ENCODE measurements around the gene AIMP2.
"Not testable (repeated sequence)": the region's sequence is repeated elsewhere in the genome, so short reads cannot be mapped to it uniquely, and the experiment has no call there.

Gene AIMP2

DNA sequence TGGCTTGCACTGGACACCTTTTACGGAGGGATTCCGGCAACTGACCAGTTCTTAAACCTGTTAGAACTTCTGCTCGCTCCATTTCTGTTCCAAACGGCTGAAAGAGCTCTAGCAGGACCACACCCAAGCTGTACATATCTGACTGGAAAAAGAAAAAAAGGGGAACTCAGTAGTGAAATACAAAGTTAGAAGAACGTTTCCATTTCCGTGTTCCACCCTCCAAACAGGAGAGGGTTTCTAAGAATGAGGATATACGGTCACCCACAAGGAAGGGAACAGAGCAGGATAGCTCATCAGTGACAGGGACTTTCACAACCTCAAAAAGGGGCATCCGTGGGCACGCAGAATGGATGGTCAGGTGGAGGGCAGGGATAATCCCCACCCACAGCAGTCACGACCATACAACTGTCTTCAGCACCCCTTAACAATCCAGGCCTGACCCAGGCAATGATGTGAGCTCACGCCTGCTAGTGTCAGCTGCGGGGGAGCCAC is 17.8 kb downstream of the AIMP2 start:
- no peak for DNase-seq

DNA sequence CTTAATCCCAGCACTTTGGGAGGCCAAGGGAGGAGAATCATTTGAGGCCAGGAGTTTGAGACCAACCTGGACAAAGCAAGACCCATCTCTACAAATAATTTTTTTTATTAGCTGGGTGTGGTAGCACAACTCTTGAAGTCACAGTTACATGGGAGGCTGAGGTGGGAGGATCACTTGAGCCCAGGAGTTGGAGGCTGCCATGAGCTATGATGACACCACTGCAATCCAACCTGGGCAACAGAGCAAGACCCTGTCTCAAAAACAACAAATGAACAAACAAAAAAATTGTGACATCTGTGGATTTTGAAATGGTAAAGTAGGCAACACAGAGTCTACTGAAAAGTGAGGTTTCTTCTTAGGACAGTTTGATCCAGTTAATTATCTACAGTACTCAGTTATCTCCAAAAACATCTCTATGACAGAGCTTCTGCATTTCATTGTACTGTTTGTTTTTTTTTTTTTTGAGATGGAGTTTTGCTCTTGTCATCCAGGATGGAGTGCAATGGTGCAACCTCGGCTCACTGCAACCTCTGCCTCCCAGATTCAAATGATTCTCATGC is 18.8 kb downstream of the AIMP2 start:
- DNase-seq: no peak

DNA sequence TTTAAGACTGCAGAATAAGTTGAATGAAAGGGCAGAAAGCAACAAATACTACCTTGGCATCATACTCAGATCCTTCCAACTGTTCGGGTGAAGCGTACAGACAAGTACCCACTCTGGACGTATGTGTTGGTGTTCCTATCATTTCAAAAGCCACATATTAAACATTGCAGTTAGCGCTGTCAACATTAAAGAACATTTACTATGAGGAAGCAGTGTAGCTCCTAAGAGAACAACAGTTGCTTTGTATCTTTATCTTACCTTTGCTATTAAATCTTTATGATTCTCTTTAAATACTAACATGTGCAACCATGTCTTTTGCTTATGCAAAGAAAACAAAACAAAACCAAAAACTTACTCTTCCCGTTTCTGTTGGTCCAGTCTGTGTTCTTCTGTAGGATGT is 19.5 kb downstream of the AIMP2 start:
- DNase-seq: no peak

DNA sequence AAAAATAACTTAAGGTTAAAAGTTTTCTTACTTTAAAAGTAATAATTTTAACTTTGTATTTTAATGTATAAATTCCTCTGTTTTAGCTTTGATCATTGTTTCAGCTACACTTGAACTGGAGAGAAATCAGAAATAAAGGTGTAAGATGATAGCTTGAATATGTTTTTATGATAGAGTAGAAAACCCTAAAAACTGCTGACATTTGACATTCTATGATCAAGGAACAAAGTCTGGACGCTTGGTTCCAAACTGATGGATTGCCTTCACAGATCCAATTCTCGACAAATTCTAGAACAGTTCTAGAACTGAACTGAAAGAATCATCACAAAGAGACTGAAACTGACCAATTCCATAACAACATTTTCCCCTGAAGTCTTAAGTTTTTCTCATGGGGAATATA is 21.9 kb downstream of the AIMP2 start, which contains the start of gene ANKRD61:
Gene ANKRD61, plus strand, starts transcription at position 389 of the 400 bp plus-strand sequence. Its CDS starts 0 bp downstream, at position 389.
- no peak for DNase-seq

- no peak for DNase-seq
These were observed 22.5 kb downstream of the AIMP2 start for GRCh38 chr7:6031567-6031966.

DNA sequence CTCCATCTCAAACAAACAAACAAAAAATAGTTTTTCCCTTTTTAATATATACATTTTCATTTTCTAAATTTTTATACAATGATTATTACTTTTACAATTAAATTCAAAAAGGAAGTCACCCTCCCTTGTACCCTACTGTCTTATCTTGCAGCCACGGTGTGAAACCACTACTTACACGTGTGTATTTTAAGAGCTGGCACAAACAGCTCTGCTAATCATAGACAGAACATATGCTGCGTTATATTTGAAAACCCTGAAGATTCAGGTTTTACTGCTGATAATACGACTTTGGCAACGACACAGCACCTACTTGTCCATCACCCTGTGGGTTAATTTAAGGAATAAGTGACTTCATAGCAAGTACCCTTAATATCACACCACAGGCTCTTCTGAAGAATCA is 23.1 kb downstream of the AIMP2 start:
- no peak for DNase-seq

DNA sequence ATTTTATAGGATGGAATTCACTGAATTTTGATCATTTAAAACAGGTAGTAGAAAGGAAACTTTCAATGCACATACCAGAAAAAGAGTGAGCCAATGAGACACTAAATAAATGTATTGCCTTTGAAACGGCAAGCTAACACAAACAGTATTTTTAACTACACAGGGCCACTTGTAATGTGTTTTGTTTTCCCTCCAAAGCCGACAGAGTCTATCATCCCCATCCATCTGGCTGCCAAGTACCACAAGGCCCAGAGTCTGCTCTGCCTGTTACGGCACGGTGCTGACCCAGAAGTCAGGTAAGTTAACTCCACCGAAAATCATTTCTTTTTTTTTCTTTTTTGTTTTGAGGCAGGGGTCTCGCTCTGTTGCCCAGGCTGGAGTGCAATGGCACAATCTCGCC is 23.6 kb downstream of the AIMP2 start:
- no peak for DNase-seq

- DNase-seq: no peak
These were observed 26.1 kb downstream of the AIMP2 start for GRCh38 chr7:6035165-6035564.

DNA sequence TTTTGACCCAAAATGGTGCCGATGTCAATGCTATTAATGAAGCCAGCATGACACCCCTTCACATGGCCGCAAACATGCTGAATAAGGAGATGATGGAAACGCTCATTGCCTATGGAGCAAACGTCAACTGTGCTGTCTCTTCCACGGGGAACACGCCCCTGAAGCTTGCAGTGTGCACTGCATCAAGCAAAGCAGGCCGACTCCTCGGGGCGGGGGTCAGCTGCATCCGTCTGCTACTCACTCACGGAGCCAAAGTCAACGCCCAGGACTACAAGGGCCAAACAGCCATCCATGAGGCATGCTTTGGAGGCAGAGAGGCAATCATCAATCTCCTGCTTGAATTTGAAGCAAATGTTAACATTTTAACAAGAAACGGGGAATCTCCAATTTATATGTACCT is 26.6 kb downstream of the AIMP2 start:
- no peak for DNase-seq

DNA sequence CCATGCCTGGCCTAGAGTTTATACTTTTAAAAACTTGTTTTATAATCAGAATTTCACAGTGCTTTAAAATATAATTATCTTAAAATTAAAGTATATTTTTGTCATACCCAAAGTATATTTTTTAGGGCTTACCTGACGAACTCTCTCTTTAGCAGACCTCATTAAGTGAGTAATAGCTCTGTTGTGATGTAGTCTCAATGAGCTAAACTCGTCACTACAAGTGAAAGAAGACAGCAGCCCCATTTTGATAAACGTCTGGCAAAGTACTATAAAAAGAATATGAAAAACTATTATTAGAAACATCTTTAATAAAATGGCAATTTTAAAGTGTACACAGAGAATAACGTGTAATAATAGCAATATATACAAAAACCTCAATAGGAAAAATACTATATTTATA is 40.7 kb downstream of the AIMP2 start:
- DNase-seq: no peak

DNA sequence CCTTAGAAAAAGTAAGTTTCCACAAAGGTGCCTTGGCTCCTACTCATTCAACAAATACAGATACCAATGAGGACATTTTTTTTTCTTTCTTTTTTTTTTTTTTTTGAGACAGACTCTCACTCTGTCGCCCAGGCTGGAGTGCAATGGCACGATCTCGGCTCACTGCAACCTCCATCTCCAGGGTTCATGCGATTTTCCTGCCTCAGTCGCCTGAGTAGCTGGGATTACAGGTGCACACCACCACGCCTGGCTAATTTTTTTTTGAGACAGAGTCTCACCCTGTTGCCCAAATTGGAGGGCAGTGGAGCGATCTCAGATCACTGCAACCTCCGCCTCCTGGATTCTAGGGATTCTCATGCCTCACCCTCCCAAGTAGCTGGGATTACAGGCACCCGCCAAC is 42.1 kb downstream of the AIMP2 start:
- DNase-seq: not testable (repeated sequence)

- no peak for DNase-seq
These were observed 47.5 kb downstream of the AIMP2 start for GRCh38 chr7:6056616-6057015.

- no peak for DNase-seq
These were observed 48.5 kb downstream of the AIMP2 start for GRCh38 chr7:6057316-6058129.

DNA sequence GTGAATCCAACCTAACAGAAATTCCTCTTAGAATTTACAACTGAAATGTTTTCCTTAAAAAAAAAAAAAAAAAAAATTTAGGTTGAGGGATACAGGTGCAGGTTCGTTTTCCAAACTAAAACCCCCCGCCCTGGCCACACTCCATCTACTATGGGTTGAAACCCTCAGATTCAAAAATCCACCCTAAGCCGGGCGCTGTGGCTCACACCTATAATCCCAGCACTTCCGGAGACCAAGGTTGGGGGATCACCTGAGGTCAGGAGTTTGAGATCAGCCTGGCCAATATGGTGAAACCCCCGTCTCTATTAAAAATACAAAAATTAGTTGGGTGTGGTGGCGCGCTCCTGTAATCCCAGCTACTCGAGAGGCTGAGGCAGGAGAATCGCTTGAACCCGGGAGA is 50.9 kb downstream of the AIMP2 start:
- not testable (repeated sequence) for DNase-seq

GRCh38 chr7:6071406-6071805 is 62.3 kb downstream of the AIMP2 start:
- no peak for DNase-seq

All from activated T-cell treated with anti-CD3 and anti-CD28 coated beads, Interleukin-2, amount 50 U/mL, for 48 hours (primary cell).